Measurements from ENCODE around the gene GALNT9. TPM values are rescaled to one million over a fixed set of nuclear protein-coding genes. Genes with fewer than 3 reads are reported as not detected.

Gene GALNT9
- total RNA-seq, 1 experiment from 2014 or later, result 3.3 TPM

- DNase-seq, result no peak
- Histone ChIP-seq H3K36me3 (no peaks in the 10 kb centered on the region), H3K9me3 (peaks cover 4% of the 10 kb centered on the region), H3K4me3 (no peak overlapping the region), H3K27me3 (no peaks in the 10 kb centered on the region)
Observed at GRCh38 chr12:132323171-132324010, 6.0 kb downstream of the GALNT9 start.

GRCh38 chr12:132322206-132323132, 6.9 kb downstream of the GALNT9 start:
- Histone ChIP-seq H3K9me3 (peaks cover 4% of the 10 kb centered on the region), H3K27me3 (no peaks in the 10 kb centered on the region), H3K36me3 (no peaks in the 10 kb centered on the region), H3K4me3 (no peak overlapping the region)
- DNase-seq, result peak; percentile 54

- DNase-seq, result no peak
- H3K4me3 ChIP-seq, result no peak overlapping the region
- no peaks in the 10 kb centered on the region; the same call in 1 of the 2 replicates for H3K27me3 ChIP-seq
- H3K9me3 ChIP-seq, result peaks cover 4% of the 10 kb centered on the region
- no peaks in the 10 kb centered on the region for H3K36me3 ChIP-seq
Observed at GRCh38 chr12:132321321-132322118, 7.9 kb downstream of the GALNT9 start.

GRCh38 chr12:132320767-132321211, 8.6 kb downstream of the GALNT9 start:
- Histone ChIP-seq H3K4me3 (no peak overlapping the region), H3K36me3 (no peaks in the 10 kb centered on the region), H3K9me3 (peaks cover 1% of the 10 kb centered on the region), H3K27me3 (peaks cover 7% of the 10 kb centered on the region; the same call in 1 of the 2 replicates)
- DNase-seq, result no peak

- Histone ChIP-seq H3K27me3 (peaks cover 9% of the 10 kb centered on the region; the same call in 1 of the 2 replicates), H3K4me3 (no peak overlapping the region), H3K9me3 (no peaks in the 10 kb centered on the region), H3K36me3 (no peaks in the 10 kb centered on the region)
- DNase-seq, result no peak
Observed at GRCh38 chr12:132319991-132320570, 9.3 kb downstream of the GALNT9 start.

- DNase-seq, result no peak
Observed at GRCh38 chr12:132319359-132319950, 9.9 kb downstream of the GALNT9 start.

GRCh38 chr12:132318618-132319033, 10.8 kb downstream of the GALNT9 start:
- no peak for DNase-seq
- no peak overlapping the region for H3K4me3 ChIP-seq
- no peaks in the 10 kb centered on the region for H3K36me3 ChIP-seq
- H3K27me3 ChIP-seq, result peaks cover 14% of the 10 kb centered on the region; the same call in 1 of the 2 replicates
- no peaks in the 10 kb centered on the region for H3K9me3 ChIP-seq

More at GRCh38 chr12:132319359-132319950, 9.9 kb downstream of the GALNT9 start:
- no peak overlapping the region for H3K4me3 ChIP-seq
- H3K27me3 ChIP-seq, result peaks cover 12% of the 10 kb centered on the region; the same call in 1 of the 2 replicates
- no peaks in the 10 kb centered on the region for H3K9me3 ChIP-seq
- H3K36me3 ChIP-seq, result no peaks in the 10 kb centered on the region

GRCh38 chr12:132318135-132318534, 11.3 kb downstream of the GALNT9 start:
- Histone ChIP-seq H3K36me3 (no peaks in the 10 kb centered on the region), H3K9me3 (no peaks in the 10 kb centered on the region), H3K27me3 (peaks cover 14% of the 10 kb centered on the region; the same call in 1 of the 2 replicates), H3K4me3 (no peak overlapping the region)
- DNase-seq, result no peak

GRCh38 chr12:132317233-132317938, 12.0 kb downstream of the GALNT9 start:
- Histone ChIP-seq H3K27me3 (peaks cover 14% of the 10 kb centered on the region; the same call in 1 of the 2 replicates), H3K36me3 (no peaks in the 10 kb centered on the region), H3K9me3 (no peaks in the 10 kb centered on the region), H3K4me3 (no peak overlapping the region)
- no peak for DNase-seq

GRCh38 chr12:132316497-132317232, 12.7 kb downstream of the GALNT9 start:
- Histone ChIP-seq H3K9me3 (peaks cover 3% of the 10 kb centered on the region; the same call in 1 of the 2 replicates), H3K4me3 (no peak overlapping the region), H3K27me3 (peaks cover 14% of the 10 kb centered on the region; the same call in 1 of the 2 replicates), H3K36me3 (no peaks in the 10 kb centered on the region)
- DNase-seq, result no peak

- DNase-seq, result no peak
- peaks cover 8% of the 10 kb centered on the region for H3K9me3 ChIP-seq
- no peaks in the 10 kb centered on the region for H3K36me3 ChIP-seq
- H3K27me3 ChIP-seq, result peaks cover 14% of the 10 kb centered on the region; the same call in 1 of the 2 replicates
- no peak overlapping the region for H3K4me3 ChIP-seq
Observed at GRCh38 chr12:132315951-132316350, 13.4 kb downstream of the GALNT9 start.

- H3K9me3 ChIP-seq, result peaks cover 10% of the 10 kb centered on the region
- no peaks in the 10 kb centered on the region for H3K36me3 ChIP-seq
- DNase-seq, result no peak
- H3K27me3 ChIP-seq, result peaks cover 14% of the 10 kb centered on the region; the same call in 1 of the 2 replicates
- no peak overlapping the region for H3K4me3 ChIP-seq
Observed at GRCh38 chr12:132315507-132315906, 13.9 kb downstream of the GALNT9 start.

- no peak overlapping the region for H3K4me3 ChIP-seq
- H3K27me3 ChIP-seq, result peaks cover 14% of the 10 kb centered on the region; the same call in 1 of the 2 replicates
- DNase-seq, result no peak
- peaks cover 10% of the 10 kb centered on the region for H3K9me3 ChIP-seq
- H3K36me3 ChIP-seq, result no peaks in the 10 kb centered on the region
Observed at GRCh38 chr12:132314516-132315233, 14.7 kb downstream of the GALNT9 start.

GRCh38 chr12:132314035-132314434, 15.4 kb downstream of the GALNT9 start:
- Histone ChIP-seq H3K27me3 (peaks cover 14% of the 10 kb centered on the region; the same call in 1 of the 2 replicates), H3K9me3 (peaks cover 10% of the 10 kb centered on the region)

More at GRCh38 chr12:132314035-132314434, 15.4 kb downstream of the GALNT9 start:
- H3K4me3 ChIP-seq, result no peak overlapping the region
- H3K36me3 ChIP-seq, result no peaks in the 10 kb centered on the region
- no peak for DNase-seq

All from MG63 (cell line).